Spinal cord (tissue), 10 donors: ENCODE measurements around the gene PLCG2. TPM values are rescaled to one million over a fixed set of nuclear protein-coding genes. Genes with fewer than 3 reads are reported as not detected.
"Not testable (repeated sequence)": the region's sequence is repeated elsewhere in the genome, so short reads cannot be mapped to it uniquely, and the experiment has no call there.

Source experiments
- DNase-seq, 6 donors: peaks; one replicate each; pipeline versions ENCODE4 v3.0.0 to v3.0.0-alpha.2; 2013 to 2015; ENCODE audit warnings: low spot score in 6 of 6, low read depth in 4 of 6
- H3K27ac ChIP-seq: one replicate; pipeline ENCODE4 v1.5.1; 2013; ENCODE audit warnings: low read depth, low read length, control low read depth
- H3K27me3 ChIP-seq: one replicate; pipeline ENCODE4 v1.6.1; 2013; ENCODE audit warnings: low read length; ENCODE audit not compliant: control insufficient read depth, insufficient read depth
- H3K36me3 ChIP-seq: one replicate; pipeline ENCODE4 v1.6.1; 2013; ENCODE audit warnings: low read length; ENCODE audit not compliant: control insufficient read depth, insufficient read depth
- H3K4me1 ChIP-seq: one replicate; pipeline ENCODE4 v1.6.1; 2013; ENCODE audit warnings: low read length; ENCODE audit not compliant: control insufficient read depth, insufficient read depth
- H3K4me3 ChIP-seq: one replicate; pipeline ENCODE4 v1.5.1; 2013; ENCODE audit warnings: low read depth, low read length, control low read depth
- H3K9me3 ChIP-seq: one replicate; pipeline ENCODE4 v1.6.1; 2013; ENCODE audit warnings: low read length; ENCODE audit not compliant: control insufficient read depth, insufficient read depth
- WGBS: methylation state at CpG from one replicate; pipeline ENCODE4 v1.1.5; 2013; ENCODE audit warnings: missing lambda C conversion rate; ENCODE audit not compliant: insufficient coverage; 5-methylcytosine and 5-hydroxymethylcytosine counted together
- polyA plus RNA-seq, 2 donors: library from polyadenylated mRNA; unstranded; fragments of 120-200 nt; gene quantifications; one replicate each; pipeline ENCODE4 v1.2.1, GENCODE V29; 2013; ENCODE audit not compliant: insufficient read length in 2 of 2
- total RNA-seq, 2 donors: library from RNA; depleted of rRNA in 1 of 2; stranded (reverse); fragments of 120-200 nt in 1 of 2; fragments of >200 nt in 1 of 2; gene quantifications; one replicate each; pipeline versions ENCODE4 v1.2.3 to v1.2.4, GENCODE V29; 2013 to 2014
- donor health status: healthy.

The PLCG2 gene
- total and polyA plus RNA-seq, 4 donors: 7.3 to 13.6 (median 8.0) TPM

DNA sequence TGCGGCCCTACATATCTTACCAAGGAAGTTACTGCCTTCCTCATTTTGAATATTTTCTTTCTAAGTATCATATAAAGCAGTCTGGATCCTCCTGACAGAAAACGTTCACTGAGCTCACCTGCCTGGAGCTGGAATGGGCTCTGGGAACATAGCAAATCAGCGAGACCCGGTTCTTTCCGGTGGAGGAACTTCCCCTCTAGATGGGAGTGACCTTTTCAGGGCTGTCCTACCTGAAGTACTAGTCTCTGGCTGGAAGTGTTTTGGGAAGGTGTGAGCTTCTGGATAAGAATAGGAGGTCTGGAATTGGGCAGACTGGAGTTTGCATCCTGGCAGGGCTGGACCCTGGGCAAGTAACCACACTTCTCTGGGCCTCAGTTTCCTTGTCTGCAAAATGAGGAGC, 152.8 kb downstream of the PLCG2 start:
- Histone ChIP-seq H3K27me3 (peaks cover under 1% of the 10 kb centered on the region), H3K4me1 (peaks cover 10% of the 10 kb centered on the region), H3K27ac (no peak overlapping the region), H3K4me3 (no peak overlapping the region), H3K9me3 (no peaks in the 10 kb centered on the region), H3K36me3 (no peaks in the 10 kb centered on the region)
- no peak for DNase-seq
- WGBS: 97% methylated on average over 4 of the region's 5 CpGs

GRCh38 chr16:81932668-81933067, 153.6 kb downstream of the PLCG2 start:
- no peak overlapping the region for H3K4me3 ChIP-seq
- H3K27me3 ChIP-seq: peaks cover 4% of the 10 kb centered on the region
- no peak for DNase-seq
- H3K9me3 ChIP-seq: no peaks in the 10 kb centered on the region
- no peaks in the 10 kb centered on the region for H3K36me3 ChIP-seq
- 83% methylated on average over 3 of the region's 4 CpGs for WGBS
- H3K4me1 ChIP-seq: peaks cover 13% of the 10 kb centered on the region
- no peak overlapping the region for H3K27ac ChIP-seq

GRCh38 chr16:81933361-81933760, 154.3 kb downstream of the PLCG2 start:
- H3K36me3 ChIP-seq: no peaks in the 10 kb centered on the region
- H3K27ac ChIP-seq: no peak overlapping the region
- H3K4me3 ChIP-seq: no peak overlapping the region
- 77% methylated on average over 2 of the region's 3 CpGs for WGBS
- no peaks in the 10 kb centered on the region for H3K9me3 ChIP-seq
- peaks cover 4% of the 10 kb centered on the region for H3K27me3 ChIP-seq
- H3K4me1 ChIP-seq: peaks cover 14% of the 10 kb centered on the region
- DNase-seq: no peak

- H3K9me3 ChIP-seq, H3K27me3 ChIP-seq, DNase-seq, H3K36me3 ChIP-seq, H3K4me3 ChIP-seq, H3K4me1 ChIP-seq, H3K27ac ChIP-seq: not testable (repeated sequence)
- no CpG with 5 or more reads among the region's 6 CpGs for WGBS
These were observed 155.6 kb downstream of the PLCG2 start for GRCh38 chr16:81934711-81935110.

DNA sequence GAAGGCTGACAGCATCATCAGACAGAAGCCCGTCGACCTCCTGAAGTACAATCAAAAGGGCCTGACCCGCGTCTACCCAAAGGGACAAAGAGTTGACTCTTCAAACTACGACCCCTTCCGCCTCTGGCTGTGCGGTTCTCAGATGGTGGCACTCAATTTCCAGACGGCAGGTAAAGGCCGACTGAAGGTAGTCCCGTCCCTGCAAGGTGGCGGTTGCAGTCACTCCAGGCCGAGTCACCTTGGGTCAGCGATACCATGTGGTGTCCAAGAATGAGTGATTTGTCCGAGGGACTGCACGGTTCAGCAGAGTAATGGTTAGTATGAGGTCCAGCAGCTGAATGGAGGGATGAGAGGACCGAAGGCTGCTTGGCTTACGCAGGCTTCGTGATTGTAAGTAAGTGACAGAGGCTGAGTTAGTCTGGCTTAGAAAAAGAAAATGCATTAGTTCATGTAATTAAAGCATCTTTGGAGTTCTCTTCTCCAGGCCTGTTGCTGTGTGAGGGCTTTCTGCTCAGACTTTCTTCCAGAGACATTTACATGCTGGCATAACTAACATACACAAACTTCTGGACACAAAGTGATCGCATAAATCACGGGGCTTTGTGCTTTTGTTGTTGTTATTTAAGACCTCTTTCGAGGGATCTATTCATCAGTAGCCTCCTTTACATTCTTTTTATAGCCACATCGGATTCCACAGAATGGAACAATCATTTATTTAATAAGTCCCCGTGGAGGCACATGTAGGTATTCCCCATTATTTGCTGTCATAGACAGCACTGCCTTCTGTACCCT, 157.3 kb downstream of the PLCG2 start:
- Histone ChIP-seq H3K27ac (no peak overlapping the region), H3K4me3 (no peak overlapping the region), H3K27me3 (peaks cover 4% of the 10 kb centered on the region), H3K9me3 (no peaks in the 10 kb centered on the region), H3K4me1 (peaks cover 14% of the 10 kb centered on the region), H3K36me3 (no peaks in the 10 kb centered on the region)
- DNase-seq: peak in 1 of 6 donors; percentile 22
- WGBS: 52% methylated on average over 18 of the region's 23 CpGs

DNA sequence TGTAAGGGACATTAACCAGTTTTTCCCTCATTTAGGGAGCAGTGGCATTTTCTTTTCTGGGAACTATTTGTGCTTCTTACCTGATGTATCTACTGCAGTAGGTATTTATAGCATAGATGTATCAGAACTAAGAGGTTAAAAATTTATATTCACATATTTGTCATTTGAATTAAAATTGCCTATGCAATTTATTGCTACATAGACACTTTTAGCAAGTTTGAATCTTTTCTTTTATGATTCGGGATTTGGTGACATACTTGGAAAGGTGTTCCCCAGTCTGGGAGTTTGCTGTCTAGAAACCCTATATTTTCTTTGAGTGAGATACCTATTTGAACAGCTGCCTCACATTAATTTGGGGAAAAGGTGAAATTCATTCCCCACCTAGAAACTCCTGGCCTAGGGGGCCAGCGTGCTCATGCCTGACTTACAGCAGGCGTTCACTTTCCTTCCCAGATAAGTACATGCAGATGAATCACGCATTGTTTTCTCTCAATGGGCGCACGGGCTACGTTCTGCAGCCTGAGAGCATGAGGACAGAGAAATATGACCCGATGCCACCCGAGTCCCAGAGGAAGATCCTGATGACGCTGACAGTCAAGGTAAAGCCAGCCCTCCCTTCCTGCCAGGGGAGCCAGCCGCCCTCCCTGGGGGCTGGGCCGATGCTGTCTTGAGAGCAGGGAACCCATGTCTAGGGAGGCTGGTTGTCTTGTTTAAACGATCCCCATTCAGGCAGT, 158.4 kb downstream of the PLCG2 start:
- no peak overlapping the region for H3K27ac ChIP-seq
- H3K36me3 ChIP-seq: no peaks in the 10 kb centered on the region
- H3K4me3 ChIP-seq: no peak overlapping the region
- H3K27me3 ChIP-seq: peaks cover 4% of the 10 kb centered on the region
- no peaks in the 10 kb centered on the region for H3K9me3 ChIP-seq
- WGBS: 38% methylated on average over 11 of the region's 13 CpGs
- peaks cover 14% of the 10 kb centered on the region for H3K4me1 ChIP-seq
- no peak for DNase-seq

- no peak overlapping the region for H3K4me3 ChIP-seq
- peaks cover 14% of the 10 kb centered on the region for H3K4me1 ChIP-seq
- 97% methylated on average over 13 of the region's 17 CpGs for WGBS
- peaks cover 4% of the 10 kb centered on the region for H3K27me3 ChIP-seq
- H3K9me3 ChIP-seq: no peaks in the 10 kb centered on the region
- H3K36me3 ChIP-seq: no peaks in the 10 kb centered on the region
- H3K27ac ChIP-seq: no peak overlapping the region
- no peak for DNase-seq
These were observed 159.5 kb downstream of the PLCG2 start for GRCh38 chr16:81938326-81939163.

- peak in 2 of 6 donors; percentile 18 to 31 for DNase-seq
- no peaks in the 10 kb centered on the region for H3K9me3 ChIP-seq
- peaks cover 14% of the 10 kb centered on the region for H3K4me1 ChIP-seq
- WGBS: 58% methylated on average over 3 of the region's 7 CpGs
- H3K4me3 ChIP-seq: no peak overlapping the region
- no peak overlapping the region for H3K27ac ChIP-seq
- peaks cover 4% of the 10 kb centered on the region for H3K27me3 ChIP-seq
- H3K36me3 ChIP-seq: no peaks in the 10 kb centered on the region
These were observed 160.3 kb downstream of the PLCG2 start for GRCh38 chr16:81939164-81940056.
